Aorta (tissue), 5 donors: ENCODE data around the gene SH2D6. TPM values are rescaled to one million over a fixed set of nuclear protein-coding genes. Genes with fewer than 3 reads are reported as not detected.

Source experiments
- ATAC-seq: fragments of 200-7000 bp; cut with Tn5 transposase; one replicate; pipeline ENCODE4 v1.9.1; 2022; ENCODE audit warnings: moderate library complexity; ENCODE audit not compliant: low FRiP score
- DNase-seq, 2 donors: peaks; one replicate each; pipeline ENCODE4 v3.0.0-alpha.2; 2020
- H3K27ac ChIP-seq, 2 donors: one replicate each; pipeline ENCODE4 v1.5.1; 2013; ENCODE audit warnings: low read length in 2 of 2, mild to moderate bottlenecking in 2 of 2, moderate library complexity in 2 of 2, control low read depth in 1 of 2, inconsistent platforms in 1 of 2, low read depth in 1 of 2
- H3K27me3 ChIP-seq, 2 donors: one replicate each; pipeline ENCODE4 v1.6.1; 2013; ENCODE audit warnings: control low read depth in 1 of 2, low read length in 1 of 2, mild to moderate bottlenecking in 1 of 2, moderate library complexity in 1 of 2; ENCODE audit not compliant: insufficient read depth in 2 of 2, control insufficient read depth in 1 of 2
- H3K36me3 ChIP-seq, 2 donors: one replicate each; pipeline ENCODE4 v1.6.1; 2013; ENCODE audit warnings: control low read depth in 1 of 2, low read length in 1 of 2, mild to moderate bottlenecking in 1 of 2; ENCODE audit not compliant: insufficient read depth in 2 of 2, control insufficient read depth in 1 of 2
- H3K4me1 ChIP-seq, 2 donors: one replicate each; pipeline ENCODE4 v1.6.1; 2013; ENCODE audit warnings: low read length in 2 of 2, control low read depth in 1 of 2, mild to moderate bottlenecking in 1 of 2, moderate library complexity in 1 of 2; ENCODE audit not compliant: insufficient read depth in 2 of 2, control insufficient read depth in 1 of 2
- H3K4me3 ChIP-seq, 2 donors: one replicate each; pipeline ENCODE4 v1.5.1; 2013; ENCODE audit warnings: low read length in 2 of 2, control low read depth in 1 of 2, mild to moderate bottlenecking in 1 of 2
- H3K9me3 ChIP-seq: one replicate; pipeline ENCODE4 v1.6.1; 2013; ENCODE audit warnings: mild to moderate bottlenecking, low read length; ENCODE audit not compliant: control insufficient read depth
- WGBS, 2 donors: extraction: QIAGEN DNeasy Blood & Tissue Kit; methylation state at CpG; one replicate each; pipeline ENCODE4 v1.1.7; 2013; 5-methylcytosine and 5-hydroxymethylcytosine counted together
- intact Hi-C, 2 donors: fragments of 100-400 bp; cut with DNase I; formaldehyde crosslinking; loops; one replicate each; pipeline versions ENCODE4 v1.14.2 to v1.15.0; 2022
- polyA plus RNA-seq, 2 donors: library from polyadenylated mRNA; stranded (reverse); fragments of 200-250 nt; gene quantifications; one replicate each; pipeline ENCODE4 v1.2.3, GENCODE V29; 2013
- total RNA-seq, 2 donors: library from RNA; stranded (reverse); fragmentation: NEBNext Ultra II Directional; extraction: Animal tissue kit (Norgen Biotek cat#: 25700); gene quantifications; one replicate each; pipeline ENCODE4 v1.2.1, GENCODE V29; 2021
- donor health status: healthy with polysubstance abuse.
- donor health status: Bipolar disorder and iron deficiency.
- donor health status: DM: no; HTN: no; CAD: no.
- donor health status: DM: no; HTN: no; CAD: no.
- donor health status: DM: yes; HTN: yes; CAD: no.

SH2D6 gene
- total and polyA plus RNA-seq, 4 donors, result 1.5 TPM; not detected in 3

- H3K9me3 ChIP-seq, result no peaks in the 10 kb centered on the region
- ATAC-seq, result no peak
- intact Hi-C loops, result no loop called here
- no peak for DNase-seq
- H3K27ac ChIP-seq, result no peak overlapping the region
- H3K27me3 ChIP-seq, result no peaks in the 10 kb centered on the region
- H3K36me3 ChIP-seq, result no peaks in the 10 kb centered on the region
- no peak overlapping the region for H3K4me3 ChIP-seq
- H3K4me1 ChIP-seq, result no peaks in the 10 kb centered on the region
- WGBS, 2 donors, result 89 to 94% methylated on average over 8 of the region's 8 CpGs
Measured at GRCh38 chr2:85468096-85468703, 49.7 kb downstream of the SH2D6 start.

GRCh38 chr2:85468704-85469349 lies 50.3 kb downstream of the SH2D6 start:
- DNase-seq (no peak), ATAC-seq (no peak)
- WGBS, 2 donors, result 83% methylated on average over 12 of the region's 12 CpGs
- Histone ChIP-seq H3K36me3 (no peaks in the 10 kb centered on the region), H3K4me1 (no peaks in the 10 kb centered on the region), H3K9me3 (no peaks in the 10 kb centered on the region), H3K4me3 (no peak overlapping the region), H3K27me3 (no peaks in the 10 kb centered on the region), H3K27ac (no peak overlapping the region)
- intact Hi-C loops, result no loop called here

GRCh38 chr2:85470850-85471800 lies 52.6 kb downstream of the SH2D6 start:
- no peak overlapping the region for H3K27ac ChIP-seq
- no peak overlapping the region for H3K4me3 ChIP-seq
- intact Hi-C loops, result no loop called here
- DNase-seq (peak in 1 of 2 donors; percentile 50), ATAC-seq (peak; percentile 38)
- H3K9me3 ChIP-seq, result no peaks in the 10 kb centered on the region
- H3K36me3 ChIP-seq, result no peaks in the 10 kb centered on the region
- no peaks in the 10 kb centered on the region for H3K27me3 ChIP-seq
- WGBS, 2 donors, result 23 to 28% methylated on average over 11 of the region's 11 CpGs
- H3K4me1 ChIP-seq, result no peaks in the 10 kb centered on the region

GRCh38 chr2:85472261-85472660 lies 53.7 kb downstream of the SH2D6 start:
- ATAC-seq, result no peak
- intact Hi-C loops, result no loop called here
- H3K4me3 ChIP-seq, result no peak overlapping the region
- WGBS, 2 donors, result 75 to 78% methylated on average over 4 of the region's 4 CpGs
- H3K9me3 ChIP-seq, result no peaks in the 10 kb centered on the region
- no peaks in the 10 kb centered on the region for H3K4me1 ChIP-seq
- no peak for DNase-seq
- H3K36me3 ChIP-seq, result no peaks in the 10 kb centered on the region
- no peaks in the 10 kb centered on the region for H3K27me3 ChIP-seq
- no peak overlapping the region for H3K27ac ChIP-seq

- H3K27me3 ChIP-seq, result no peaks in the 10 kb centered on the region
- no peak overlapping the region for H3K4me3 ChIP-seq
- DNase-seq (no peak), ATAC-seq (no peak)
- no peaks in the 10 kb centered on the region for H3K36me3 ChIP-seq
- H3K9me3 ChIP-seq, result no peaks in the 10 kb centered on the region
- intact Hi-C loops, result no loop called here
- H3K4me1 ChIP-seq, result no peaks in the 10 kb centered on the region
- WGBS, 2 donors, result 72 to 76% methylated on average over 3 of the region's 3 CpGs
- H3K27ac ChIP-seq, result no peak overlapping the region
Measured at GRCh38 chr2:85475799-85476490, 57.4 kb downstream of the SH2D6 start.

- Histone ChIP-seq H3K4me1 (no peaks in the 10 kb centered on the region), H3K27ac (no peak overlapping the region), H3K27me3 (no peaks in the 10 kb centered on the region), H3K9me3 (no peaks in the 10 kb centered on the region), H3K36me3 (no peaks in the 10 kb centered on the region), H3K4me3 (no peak overlapping the region)
- ATAC-seq (no peak), DNase-seq (no peak)
- WGBS, 2 donors, result 48 to 90% methylated on average over 1 of the region's 1 CpG
- intact Hi-C loops, result no loop called here
Measured at GRCh38 chr2:85476624-85477023, 58.1 kb downstream of the SH2D6 start.

GRCh38 chr2:85477884-85478283 lies 59.4 kb downstream of the SH2D6 start:
- no peak for ATAC-seq
- H3K27ac ChIP-seq, result no peak overlapping the region
- H3K36me3 ChIP-seq, result no peaks in the 10 kb centered on the region
- intact Hi-C loops, result no loop called here
- no peaks in the 10 kb centered on the region for H3K27me3 ChIP-seq
- WGBS, 2 donors, result 87 to 89% methylated on average over 2 of the region's 2 CpGs
- H3K4me1 ChIP-seq, result no peaks in the 10 kb centered on the region
- no peaks in the 10 kb centered on the region for H3K9me3 ChIP-seq
- DNase-seq, result no peak
- H3K4me3 ChIP-seq, result no peak overlapping the region
